GM18909 (cell line): ENCODE results near the gene ALK.

Experiments used
- ATAC-seq: cut with Tn5 transposase; IDR thresholded peaks from one replicate; pipeline ENCODE4 v1.9.1; 2021; ENCODE audit warnings: mild to moderate bottlenecking; ENCODE audit not compliant: unreplicated experiment, poor library complexity

ALK gene

DNA sequence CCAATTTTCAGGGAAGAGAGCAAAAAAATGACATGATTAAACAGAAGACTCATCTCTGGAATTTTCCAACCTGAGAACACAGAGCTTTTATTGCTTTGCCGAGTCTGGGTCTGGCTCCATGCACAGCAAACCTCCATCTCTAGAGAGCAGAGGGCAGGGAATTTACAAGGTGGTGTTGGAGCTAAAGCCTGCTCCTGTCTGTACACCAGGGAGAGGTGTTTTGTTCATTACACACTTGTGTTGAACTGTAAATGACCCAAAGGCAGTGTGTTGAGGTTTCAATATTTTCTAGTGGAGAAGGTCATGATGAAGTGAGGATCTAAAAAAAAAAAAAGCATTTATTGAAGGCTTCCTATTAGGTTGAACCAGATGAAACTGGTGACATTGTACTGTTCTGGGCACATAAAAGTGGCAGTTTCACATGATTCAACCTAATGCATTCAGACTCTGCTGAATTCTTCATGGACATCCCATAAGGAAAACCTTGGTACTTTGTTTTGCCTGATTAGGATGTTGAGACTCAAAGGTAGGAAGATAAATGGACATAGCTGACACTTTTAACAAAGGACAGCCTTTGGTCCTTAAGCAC, 567.9 kb downstream of the ALK start:
- ATAC-seq, result no peak

DNA sequence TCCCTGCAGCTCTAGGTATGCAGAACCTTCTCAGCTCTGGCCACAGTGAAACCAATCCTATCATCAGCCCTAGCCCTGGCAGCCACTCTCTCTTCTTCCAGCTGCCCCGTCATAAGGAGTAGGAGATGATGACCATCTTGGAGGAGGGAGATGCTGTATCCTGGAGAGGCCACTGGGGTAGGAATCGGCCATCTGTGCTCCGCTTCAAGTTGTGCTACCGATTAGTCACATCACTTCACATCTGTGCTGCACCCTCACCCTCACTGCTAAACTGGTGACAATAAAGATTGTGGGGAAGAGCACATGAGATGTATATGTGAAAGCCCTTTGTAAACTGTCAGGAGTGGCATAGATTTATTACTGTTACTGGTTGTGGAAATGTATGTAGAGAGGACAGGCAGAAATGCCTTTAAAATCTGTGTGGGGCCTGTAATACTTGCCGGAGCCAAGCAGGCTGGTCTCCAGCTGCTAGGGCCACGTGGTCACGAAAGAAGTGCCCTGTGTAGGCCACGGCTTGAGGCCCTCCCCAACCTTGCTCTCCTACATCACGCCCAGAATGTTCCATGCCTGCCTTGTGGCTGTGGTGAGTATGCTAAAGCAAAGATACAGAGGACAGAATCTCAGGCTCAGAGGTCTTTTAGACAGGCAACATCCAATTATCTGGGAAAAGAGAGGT, 569.3 kb downstream of the ALK start:
- ATAC-seq, result no peak

DNA sequence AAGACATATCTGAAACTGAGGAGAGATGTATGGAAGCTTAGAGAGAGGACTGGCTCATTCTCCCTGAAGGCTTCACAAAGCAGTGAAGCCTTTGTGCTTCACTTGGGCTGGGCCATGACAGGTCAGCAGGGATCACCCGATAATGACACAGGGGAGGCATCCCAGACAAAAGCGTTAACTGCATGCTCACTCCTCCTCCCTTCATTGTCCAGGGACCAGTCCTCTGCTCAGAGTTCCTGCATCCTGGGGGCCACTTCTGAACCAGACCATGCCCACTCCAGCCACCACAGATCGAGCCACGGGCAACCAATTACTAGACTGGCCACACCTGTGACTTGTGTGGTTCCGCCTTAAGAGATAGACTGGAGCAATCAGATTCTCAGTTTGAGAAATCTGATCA, 570.1 kb downstream of the ALK start:
- ATAC-seq, result no peak

DNA sequence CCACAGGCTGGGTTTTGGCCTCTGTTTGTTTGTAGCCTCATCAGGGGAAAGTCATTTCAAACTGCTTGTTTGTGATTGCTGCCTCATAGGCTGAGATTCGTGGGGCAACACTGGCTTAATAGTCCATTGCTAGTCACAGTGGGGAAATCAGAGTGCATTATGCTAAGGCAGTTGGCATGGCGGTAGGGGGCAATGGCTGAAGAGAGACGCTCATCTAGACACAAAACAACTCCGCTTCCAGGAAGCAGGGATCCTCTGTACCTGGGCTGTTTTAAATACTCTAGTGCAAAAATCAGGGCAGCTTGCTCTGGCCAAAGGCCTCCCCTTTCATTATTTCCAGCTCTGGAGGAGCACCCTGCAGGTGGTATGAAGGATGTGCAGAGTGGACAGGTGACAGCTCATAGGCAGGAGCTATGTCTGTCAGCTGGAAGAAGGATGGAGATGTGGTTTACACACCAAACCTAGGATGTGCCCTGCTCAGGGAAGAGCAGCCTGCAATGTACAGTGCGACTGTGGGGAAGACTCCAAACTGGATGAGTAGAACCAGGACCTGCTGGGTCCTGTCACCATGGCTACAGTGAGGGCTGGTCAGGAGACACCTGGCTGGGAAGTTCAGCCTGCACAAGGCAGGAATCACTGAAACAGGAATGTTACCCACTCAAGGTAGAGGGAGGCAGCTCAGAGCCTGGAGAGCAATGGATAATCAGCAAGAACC, 571.9 kb downstream of the ALK start:
- ATAC-seq, result no peak

DNA sequence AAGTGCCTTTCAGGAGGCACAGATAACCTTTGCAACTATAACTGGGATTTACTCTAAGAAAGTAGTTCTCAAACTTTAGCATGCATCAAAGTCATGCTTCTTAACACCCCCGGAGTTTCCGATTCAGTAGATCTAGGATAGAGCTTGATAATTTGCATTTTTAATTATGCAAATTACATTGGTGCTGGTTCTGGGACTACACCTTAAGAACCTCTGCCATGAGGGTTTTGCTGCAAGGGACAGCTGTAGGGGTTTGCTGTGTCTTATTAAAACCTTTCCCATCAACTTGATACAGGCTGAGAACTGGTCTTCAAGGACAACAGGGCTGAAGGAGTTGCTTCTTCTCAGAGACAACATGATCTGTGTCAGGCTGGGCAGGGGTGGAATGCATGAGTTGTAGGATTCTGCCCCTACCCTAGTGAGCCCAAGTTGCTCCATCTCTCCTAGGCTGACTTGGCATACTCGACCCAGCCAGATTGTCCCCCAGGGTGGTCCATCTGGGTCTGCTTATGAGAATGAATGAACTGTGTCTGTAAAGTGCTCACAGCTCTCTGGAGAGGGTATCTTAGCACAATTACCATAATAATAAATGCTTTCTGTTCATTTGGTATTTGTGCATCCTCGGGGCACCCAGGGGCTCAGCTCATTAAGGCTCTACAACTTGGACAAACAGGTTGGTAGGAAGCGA, 573.5 kb downstream of the ALK start:
- no peak for ATAC-seq

DNA sequence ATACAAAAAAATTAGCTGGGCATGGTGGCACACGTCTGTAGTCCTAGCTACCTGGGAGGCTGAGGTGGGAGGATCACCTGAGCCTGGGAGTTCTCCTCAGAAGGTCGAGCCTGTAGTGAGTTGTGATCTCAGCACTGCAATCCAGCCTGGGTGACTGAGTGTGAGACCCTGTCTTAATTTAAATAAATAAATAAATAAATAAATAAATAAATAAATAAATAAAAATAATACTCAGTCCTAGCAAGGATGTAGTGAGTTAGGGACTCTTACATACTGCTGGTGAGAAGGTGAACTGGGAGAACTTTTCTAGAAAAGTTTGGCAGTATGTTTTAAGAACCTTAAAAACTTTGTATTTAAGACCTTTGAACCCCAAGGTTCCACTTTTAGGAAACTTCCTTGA, 576.1 kb downstream of the ALK start:
- no peak for ATAC-seq

DNA sequence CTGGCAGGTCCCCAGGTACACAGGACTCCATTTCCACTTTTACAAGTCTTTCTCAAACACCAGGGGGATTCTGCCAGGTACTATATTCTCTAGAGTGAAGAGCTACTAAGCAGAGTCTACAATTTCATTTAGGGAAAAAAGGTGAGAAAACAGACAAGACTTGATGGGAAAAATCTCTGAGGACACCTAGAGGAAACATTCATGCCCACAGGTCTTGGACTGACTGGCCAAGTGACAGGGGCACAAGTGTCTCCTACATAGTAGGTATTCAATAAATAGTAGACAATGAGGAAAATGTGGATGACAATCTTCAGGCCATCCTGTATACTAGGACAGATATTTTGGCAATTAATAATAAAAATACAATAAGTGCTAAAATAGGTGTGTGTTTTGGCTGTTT, 577.6 kb downstream of the ALK start:
- no peak for ATAC-seq

DNA sequence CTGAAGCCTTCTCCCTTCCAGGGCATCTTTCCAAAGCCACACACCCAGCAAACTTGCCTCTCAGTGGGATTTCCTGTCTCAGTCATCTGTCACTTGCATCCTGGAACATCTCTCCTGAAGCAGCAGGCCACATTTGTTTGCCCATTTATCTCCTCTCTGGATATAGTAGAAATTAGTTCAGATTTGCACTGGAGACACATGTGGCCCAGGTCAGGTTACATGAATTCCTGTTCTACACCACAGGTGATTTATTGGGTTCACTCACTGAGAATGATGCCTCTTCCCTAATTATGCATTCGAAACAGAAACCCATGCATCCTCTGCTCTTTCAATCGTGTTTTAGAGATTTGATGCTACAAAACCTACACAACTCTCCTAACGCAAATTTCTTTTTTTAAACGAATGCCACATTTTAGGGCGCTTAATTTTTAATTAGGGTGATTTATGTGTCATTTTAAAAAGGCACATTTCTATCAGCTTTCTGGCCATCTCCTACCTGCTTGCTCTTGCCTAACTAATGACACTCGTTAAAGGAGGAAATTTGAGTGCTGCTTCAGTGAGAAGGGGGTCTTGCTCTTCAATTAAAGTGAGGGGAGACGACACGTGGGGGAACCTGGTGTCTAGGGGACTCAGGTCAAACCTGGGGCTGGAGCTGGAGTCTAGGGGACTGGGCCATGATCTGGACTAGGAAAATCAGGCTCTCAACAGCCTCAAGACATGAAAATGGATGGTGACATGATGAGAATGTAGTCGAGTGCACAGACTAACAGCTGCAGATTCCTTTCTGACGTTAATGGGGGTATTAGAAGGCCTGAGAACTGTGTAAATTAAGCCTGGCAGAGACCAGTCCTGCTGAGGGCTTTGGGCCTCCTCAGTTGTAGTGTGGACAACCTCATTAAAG, 584.8 kb downstream of the ALK start:
- no peak for ATAC-seq

DNA sequence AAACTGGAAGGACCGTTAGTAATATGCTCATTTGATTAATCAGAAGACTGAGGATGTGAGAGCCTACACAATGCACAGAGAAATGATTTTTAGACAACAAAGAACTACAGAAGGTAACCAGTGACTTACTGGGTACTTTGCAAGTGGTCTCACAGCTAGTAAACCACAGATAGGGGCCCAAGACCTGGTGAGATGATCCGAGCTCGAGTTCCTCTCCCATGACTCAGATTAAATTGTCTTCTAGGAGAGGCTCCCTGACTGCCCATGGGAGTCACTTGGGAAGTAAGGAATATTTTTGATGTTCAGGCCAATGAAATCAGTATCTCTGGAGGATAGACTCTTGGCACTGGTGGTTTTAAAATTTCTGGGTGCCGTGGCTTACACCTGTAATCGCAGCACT, 586.0 kb downstream of the ALK start:
- ATAC-seq, result no peak

DNA sequence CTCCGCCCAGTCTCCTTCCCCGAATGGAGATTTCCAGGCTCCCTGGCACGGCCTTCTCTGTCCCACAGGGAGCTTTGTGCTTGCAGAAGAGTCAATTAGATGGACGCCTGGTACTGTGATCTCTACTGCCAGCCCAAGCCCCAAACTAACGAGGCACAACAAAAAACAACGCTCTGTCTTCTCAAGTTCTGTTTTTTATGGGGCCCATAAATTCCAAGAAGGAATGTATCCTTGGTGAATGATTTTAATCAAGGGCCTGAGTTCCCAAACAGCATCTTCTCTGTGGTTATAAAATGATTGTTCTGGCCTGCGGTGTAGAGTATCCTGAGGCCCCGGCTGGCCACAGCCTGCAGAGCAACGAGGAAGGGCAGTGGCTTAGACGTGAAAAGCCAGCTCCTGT, 586.7 kb downstream of the ALK start:
- no peak for ATAC-seq

DNA sequence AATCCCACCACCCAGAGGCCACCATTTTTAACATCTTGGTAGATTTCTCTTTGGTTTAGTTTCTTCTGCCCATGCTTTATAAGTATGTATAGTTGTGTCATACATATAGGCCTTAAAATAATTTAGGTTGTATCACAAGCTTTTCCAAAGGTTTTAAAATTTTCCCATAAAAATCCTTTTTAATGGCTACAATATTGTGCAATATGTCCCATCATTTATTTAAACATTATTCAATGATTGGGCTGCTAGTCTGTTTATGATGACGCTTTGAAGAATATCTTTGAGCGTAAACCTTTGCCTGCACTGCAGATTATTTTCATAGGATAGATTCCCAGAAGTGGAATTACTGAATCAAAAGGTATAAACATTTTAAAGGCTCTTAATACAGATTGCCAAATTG, 588.8 kb downstream of the ALK start:
- ATAC-seq, result no peak

DNA sequence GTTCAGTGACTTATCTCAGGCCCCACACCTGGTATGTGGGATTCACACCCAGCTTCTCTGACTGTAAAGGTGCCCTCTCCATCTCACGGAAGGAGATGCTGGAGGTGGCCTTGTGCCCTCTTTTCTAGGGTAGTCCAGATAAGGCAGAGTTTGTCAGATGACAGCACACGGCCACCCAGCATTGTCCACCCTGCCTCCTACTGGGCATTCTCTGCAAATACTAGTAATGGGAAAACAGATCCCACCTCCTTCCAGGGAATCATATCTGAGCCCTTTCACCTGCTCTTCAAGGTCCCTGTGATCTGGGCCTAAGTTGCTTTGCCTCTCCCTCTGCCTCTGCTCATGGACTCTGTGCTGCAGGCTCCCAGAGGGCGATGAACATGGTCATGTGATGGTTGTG, 591.5 kb downstream of the ALK start:
- ATAC-seq, result no peak

DNA sequence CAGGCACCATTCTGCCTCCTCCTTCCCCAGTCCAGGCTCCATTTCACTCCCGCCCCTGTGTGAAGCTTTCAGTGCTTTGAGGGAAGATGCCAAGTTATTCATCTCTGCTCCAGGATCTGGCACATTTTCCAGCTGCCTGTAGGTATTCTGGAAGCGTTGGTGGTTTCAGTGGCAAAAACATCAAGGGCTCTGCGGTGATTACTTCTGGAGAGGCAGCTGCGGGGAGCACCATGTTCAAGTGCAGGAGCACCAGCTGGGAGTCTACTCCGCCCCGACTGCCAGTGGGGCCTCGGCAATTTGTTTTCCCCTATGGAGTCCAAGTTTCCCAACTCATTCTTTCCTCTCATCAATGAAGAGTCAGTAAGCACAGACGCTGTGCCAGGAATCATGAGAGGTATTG, 594.5 kb downstream of the ALK start:
- ATAC-seq, result no peak

DNA sequence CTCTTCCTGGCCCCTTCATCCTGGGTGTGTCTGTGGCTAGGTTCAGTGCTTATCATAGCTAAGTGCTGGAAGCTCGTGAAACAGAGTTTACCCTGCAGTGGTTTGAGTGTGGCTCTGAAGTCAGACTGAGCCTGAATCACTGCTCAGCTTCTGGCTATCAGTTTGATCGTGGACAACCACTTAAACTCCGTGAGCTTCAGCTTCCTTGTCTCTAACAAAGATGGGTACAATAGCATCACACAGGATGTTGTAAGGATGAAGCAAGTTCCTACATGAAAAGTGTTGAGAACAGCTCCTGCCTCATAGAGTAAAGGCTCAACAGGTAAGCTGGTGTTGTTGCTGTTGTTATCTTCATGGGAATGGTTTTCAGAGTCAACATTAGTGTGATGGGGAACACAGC, 595.8 kb downstream of the ALK start:
- ATAC-seq, result no peak

DNA sequence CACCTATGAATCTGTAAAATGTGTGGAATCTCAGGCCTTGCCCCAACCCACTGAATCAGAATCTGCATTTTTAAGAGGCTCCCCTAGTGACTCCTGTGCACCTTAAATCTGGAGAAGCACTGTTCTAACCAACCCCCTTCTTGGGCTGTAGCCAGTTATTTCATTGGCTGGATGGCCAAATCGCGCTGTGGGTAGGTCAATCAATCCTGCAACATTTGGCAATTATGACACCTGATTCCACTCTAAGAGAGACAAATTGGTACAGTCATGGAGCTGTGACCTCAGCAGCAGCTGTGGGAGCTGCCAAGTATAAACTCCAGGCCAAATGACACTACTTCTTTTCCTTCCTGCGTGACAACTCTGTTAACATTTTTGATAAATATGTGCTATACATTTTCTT, 597.4 kb downstream of the ALK start:
- no peak for ATAC-seq

DNA sequence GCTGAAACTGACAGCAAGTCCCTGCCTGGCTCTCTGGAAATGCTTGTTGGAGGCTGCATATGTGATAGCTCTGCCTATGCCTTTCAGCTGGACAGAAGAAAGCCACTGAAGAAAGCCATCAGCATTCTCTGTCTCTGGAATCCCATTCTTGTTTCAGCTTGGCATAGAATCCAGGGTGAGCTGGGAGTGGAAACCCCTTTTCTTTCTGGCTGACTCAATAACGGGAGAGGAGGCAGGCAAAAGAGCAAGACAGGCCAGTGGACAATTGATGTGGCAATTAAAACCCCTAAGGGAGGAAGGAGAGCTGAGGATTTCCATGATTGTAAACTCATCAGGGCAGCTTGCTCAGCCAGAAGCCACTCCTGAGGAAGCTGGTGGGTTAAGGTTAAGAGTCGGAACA, 598.1 kb downstream of the ALK start:
- ATAC-seq, result no peak

DNA sequence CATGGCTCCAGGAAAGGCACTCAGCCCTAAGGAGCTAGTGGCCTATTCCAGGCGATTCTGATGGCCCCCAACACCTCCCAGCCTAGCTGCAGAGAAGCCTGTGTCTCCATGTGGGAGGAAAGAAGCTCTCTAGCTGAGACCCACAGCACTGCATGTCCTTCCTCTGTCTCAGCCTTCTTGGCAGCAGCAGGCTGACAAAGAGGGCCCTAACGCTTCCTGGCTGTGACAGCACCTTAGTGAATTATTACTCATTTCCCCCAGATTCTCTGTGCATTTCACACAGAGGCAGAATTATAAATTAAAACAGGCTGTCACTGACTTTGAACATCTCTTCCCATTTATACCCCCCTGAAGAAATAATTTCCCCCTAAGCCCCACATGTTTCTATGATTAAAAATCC, 599.4 kb downstream of the ALK start:
- no peak for ATAC-seq

DNA sequence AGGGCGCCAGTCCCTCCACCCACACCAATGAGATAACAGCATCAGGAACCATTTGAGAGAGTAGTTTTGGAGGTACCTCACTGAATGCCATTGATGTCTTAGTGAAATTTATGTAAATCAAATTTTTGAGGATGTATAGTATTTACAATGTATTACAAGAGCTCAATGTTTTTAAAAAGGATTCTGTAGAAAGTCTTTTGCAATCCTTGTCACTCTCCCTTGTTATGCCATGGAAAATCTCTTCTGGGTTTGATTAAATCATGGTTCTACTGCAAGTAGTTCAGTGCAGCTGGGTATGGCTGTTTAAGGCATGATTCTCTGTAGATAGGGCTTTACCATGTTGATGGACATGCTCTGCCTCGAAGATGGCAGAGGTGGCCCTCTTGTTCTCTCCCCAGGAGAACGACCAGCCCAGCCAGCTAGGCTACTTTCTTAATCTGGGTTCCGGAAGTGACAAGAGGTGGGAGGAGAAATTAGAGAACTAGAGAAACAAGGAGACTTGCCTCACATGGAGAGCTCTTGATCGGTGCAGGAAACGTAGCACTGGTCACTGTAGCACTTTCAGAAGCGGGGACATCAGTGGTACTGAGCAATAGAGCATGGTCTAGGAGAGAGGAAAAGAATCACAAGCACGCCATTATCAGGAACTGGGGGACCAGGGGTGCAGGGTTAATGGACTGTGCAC, 603.4 kb downstream of the ALK start:
- ATAC-seq, result no peak

DNA sequence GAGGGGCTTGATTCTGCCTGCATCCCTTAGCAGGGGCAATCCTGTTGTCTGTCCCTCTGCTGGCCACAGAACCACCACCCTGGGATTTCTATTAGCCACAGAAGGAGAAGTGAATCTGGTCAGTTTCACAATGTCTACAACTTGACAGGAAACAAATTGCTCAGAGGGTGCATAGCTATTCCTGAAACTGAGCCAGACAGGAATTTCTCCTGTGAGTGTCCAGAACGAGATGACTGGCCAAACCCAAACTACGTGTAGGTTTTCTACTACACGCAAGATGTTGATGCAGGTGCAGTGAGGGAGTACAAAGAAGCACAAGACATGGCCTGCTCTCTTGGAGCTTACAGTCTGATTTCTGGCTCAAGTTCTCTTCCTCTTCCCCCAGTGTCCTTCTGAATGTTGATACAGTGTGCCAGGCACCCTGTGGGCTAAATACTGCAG, 604.3 kb downstream of the ALK start:
- peak; percentile 47 for ATAC-seq
